Parathyroid adenoma (tissue), 2 donors: ENCODE results near the gene CDH13.

ENCODE experiments used
- H2AFZ ChIP-seq: fragments of 300-600 bp; sonication (generic); one replicate; pipeline ENCODE4 v1.7.0; 2017; ENCODE audit warnings: antibody characterized with exemption, mild to moderate bottlenecking
- H3K27ac ChIP-seq: fragments of 300-600 bp; sonication (generic); one replicate; pipeline ENCODE4 v1.7.0; 2017
- H3K27me3 ChIP-seq: fragments of 300-600 bp; sonication (generic); one replicate; pipeline ENCODE4 v1.7.0; 2017; ENCODE audit warnings: low read length; ENCODE audit not compliant: control insufficient read depth, insufficient read depth
- H3K36me3 ChIP-seq: fragments of 300-600 bp; sonication (generic); one replicate; pipeline ENCODE4 v1.7.0; 2017; ENCODE audit warnings: low read length; ENCODE audit not compliant: control insufficient read depth, insufficient read depth
- H3K4me1 ChIP-seq: fragments of 300-600 bp; sonication (generic); one replicate; pipeline ENCODE4 v1.7.0; 2017; ENCODE audit warnings: control low read depth
- H3K4me2 ChIP-seq: fragments of 300-600 bp; sonication (generic); one replicate; pipeline ENCODE4 v1.7.0; 2017; ENCODE audit warnings: low read length
- H3K4me3 ChIP-seq: fragments of 300-600 bp; sonication (generic); one replicate; pipeline ENCODE4 v1.7.0; 2017; ENCODE audit warnings: low read depth, low read length
- H3K79me2 ChIP-seq: fragments of 300-600 bp; sonication (generic); one replicate; pipeline ENCODE4 v1.7.0; 2017; ENCODE audit warnings: control low read depth
- H3K9ac ChIP-seq: fragments of 300-600 bp; sonication (generic); one replicate; pipeline ENCODE4 v1.7.0; 2017; ENCODE audit warnings: mild to moderate bottlenecking
- H3K9me3 ChIP-seq: fragments of 300-600 bp; sonication (generic); one replicate; pipeline ENCODE4 v1.7.0; 2017; ENCODE audit warnings: low read length; ENCODE audit not compliant: control insufficient read depth
- TF ChIP-seq, protein P1 (sequence below): fragments of 300-600 bp; sonication (generic); IDR thresholded peaks from one replicate; pipeline ENCODE4 v1.7.0; 2017; ENCODE audit warnings: antibody characterized with exemption, mild to moderate bottlenecking
- donor health status: primary hyperparathyroidism.

CDH13 gene

GRCh38 chr16:83113811-83114210 is 487.0 kb downstream of the CDH13 start:
- H3K4me3 ChIP-seq: no peak overlapping the region
- no peak overlapping the region for H3K4me2 ChIP-seq
- no peak overlapping the region for H3K9ac ChIP-seq
- H3K4me1 ChIP-seq: no peaks in the 10 kb centered on the region
- no peak overlapping the region for H2AFZ ChIP-seq
- no peaks in the 10 kb centered on the region for H3K27me3 ChIP-seq
- H3K9me3 ChIP-seq: no peaks in the 10 kb centered on the region
- H3K79me2 ChIP-seq: no peaks in the 10 kb centered on the region
- no peaks in the 10 kb centered on the region for H3K36me3 ChIP-seq
- H3K27ac ChIP-seq: no peak overlapping the region
- TF ChIP-seq, protein P1, sequence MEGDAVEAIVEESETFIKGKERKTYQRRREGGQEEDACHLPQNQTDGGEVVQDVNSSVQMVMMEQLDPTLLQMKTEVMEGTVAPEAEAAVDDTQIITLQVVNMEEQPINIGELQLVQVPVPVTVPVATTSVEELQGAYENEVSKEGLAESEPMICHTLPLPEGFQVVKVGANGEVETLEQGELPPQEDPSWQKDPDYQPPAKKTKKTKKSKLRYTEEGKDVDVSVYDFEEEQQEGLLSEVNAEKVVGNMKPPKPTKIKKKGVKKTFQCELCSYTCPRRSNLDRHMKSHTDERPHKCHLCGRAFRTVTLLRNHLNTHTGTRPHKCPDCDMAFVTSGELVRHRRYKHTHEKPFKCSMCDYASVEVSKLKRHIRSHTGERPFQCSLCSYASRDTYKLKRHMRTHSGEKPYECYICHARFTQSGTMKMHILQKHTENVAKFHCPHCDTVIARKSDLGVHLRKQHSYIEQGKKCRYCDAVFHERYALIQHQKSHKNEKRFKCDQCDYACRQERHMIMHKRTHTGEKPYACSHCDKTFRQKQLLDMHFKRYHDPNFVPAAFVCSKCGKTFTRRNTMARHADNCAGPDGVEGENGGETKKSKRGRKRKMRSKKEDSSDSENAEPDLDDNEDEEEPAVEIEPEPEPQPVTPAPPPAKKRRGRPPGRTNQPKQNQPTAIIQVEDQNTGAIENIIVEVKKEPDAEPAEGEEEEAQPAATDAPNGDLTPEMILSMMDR: no peak

DNA sequence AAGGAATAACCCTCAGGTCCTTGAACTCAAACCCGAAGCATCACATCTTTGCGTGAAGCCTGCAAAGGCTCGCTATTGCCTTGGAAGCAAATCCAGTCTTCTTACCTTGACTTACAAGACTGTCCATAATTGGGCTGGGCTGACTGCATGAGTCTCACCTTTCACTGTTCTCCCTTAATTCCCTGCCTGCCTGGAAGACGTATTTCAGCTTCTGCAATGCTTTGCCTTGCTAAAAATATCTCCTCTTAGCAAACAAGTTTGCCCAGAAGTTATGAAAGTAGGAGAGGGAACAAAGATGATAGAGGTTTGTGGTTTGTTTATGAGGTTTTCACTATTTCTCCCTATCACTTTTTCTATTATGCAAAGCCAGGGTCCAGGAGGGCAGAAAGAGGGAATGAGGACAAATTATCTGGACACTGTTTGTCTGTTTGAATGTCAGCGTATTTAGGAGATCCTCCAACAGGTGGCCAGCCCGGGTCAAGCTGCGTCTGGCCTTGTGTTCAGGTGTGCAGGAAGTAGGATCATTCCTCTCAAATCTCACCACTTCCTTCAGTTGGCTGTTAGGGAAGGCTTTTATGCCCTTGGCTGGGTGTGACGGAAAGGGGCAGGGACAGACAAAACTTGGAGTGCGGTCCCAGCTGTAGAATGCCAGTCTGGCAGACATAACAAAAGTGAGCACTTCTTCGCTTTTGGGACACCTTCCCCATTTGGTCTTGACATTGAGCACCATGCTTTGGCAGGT is 488.9 kb downstream of the CDH13 start:
- H3K4me1 ChIP-seq: no peaks in the 10 kb centered on the region
- no peak overlapping the region for H3K4me2 ChIP-seq
- no peak overlapping the region for H3K4me3 ChIP-seq
- no peak overlapping the region for H2AFZ ChIP-seq
- no peaks in the 10 kb centered on the region for H3K79me2 ChIP-seq
- no peak overlapping the region for H3K9ac ChIP-seq
- H3K27me3 ChIP-seq: no peaks in the 10 kb centered on the region
- TF ChIP-seq, protein P1: no peak
- no peak overlapping the region for H3K27ac ChIP-seq
- H3K9me3 ChIP-seq: no peaks in the 10 kb centered on the region
- H3K36me3 ChIP-seq: no peaks in the 10 kb centered on the region

DNA sequence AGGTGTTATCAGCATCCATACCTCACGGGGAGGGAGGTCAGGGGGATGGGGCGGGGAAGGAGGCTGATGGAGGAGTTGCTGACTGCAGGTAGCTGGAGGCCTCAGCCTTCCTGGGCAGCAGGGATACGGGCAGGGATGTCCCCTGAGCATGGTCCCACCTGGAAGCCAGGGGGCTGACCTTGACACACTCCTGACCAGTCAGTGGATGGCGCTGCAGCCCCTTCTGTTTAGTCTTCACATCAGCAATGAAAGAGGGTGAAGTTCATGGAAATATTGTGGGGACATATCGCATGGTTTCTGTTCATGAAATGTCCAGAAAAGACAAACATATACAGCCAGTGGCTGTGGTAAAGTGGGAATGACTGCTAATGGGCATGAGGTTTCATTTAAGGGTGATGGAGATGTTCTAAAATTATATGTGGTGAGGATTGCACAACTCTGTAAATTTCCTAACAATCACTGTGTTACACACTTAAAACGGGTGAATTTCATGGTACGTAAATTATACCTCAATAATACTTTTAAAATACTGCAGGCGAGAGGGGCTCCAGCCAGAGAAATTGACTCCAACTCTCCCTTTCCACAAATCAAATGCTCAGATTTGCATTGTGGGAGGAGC is 489.6 kb downstream of the CDH13 start:
- Histone ChIP-seq H2AFZ (no peak overlapping the region), H3K4me3 (no peak overlapping the region), H3K36me3 (no peaks in the 10 kb centered on the region), H3K9ac (no peak overlapping the region), H3K79me2 (no peaks in the 10 kb centered on the region), H3K9me3 (no peaks in the 10 kb centered on the region), H3K27me3 (no peaks in the 10 kb centered on the region), H3K4me2 (no peak overlapping the region), H3K4me1 (no peaks in the 10 kb centered on the region), H3K27ac (no peak overlapping the region)
- TF ChIP-seq, protein P1: no peak

- Histone ChIP-seq H3K9ac (no peak overlapping the region), H2AFZ (no peak overlapping the region), H3K79me2 (no peaks in the 10 kb centered on the region), H3K36me3 (no peaks in the 10 kb centered on the region), H3K9me3 (no peaks in the 10 kb centered on the region), H3K4me2 (no peak overlapping the region), H3K27me3 (no peaks in the 10 kb centered on the region), H3K4me3 (no peak overlapping the region), H3K4me1 (no peaks in the 10 kb centered on the region), H3K27ac (no peak overlapping the region)
- TF ChIP-seq, protein P1: no peak
Measured at GRCh38 chr16:83117810-83118209, 491.0 kb downstream of the CDH13 start.

DNA sequence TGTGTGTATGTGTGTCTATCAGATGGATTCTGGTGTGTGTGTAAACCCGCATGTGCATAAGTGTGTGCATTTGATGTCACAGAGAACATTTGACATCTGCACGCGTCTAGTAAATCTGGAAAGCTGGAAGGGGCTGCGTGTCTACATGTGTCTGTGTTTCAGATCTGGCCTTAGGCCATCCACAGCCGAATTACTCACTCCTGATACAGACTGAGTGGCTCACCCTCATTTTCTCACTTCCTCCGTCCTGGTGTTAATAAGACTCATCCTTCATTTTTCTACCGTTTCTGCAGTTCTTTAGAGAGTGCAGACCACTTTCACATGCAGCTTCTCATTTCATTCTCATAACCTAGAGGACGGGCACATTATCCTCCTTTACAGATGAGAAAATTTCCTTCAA is 491.6 kb downstream of the CDH13 start:
- H3K79me2 ChIP-seq: no peaks in the 10 kb centered on the region
- no peak overlapping the region for H3K9ac ChIP-seq
- TF ChIP-seq, protein P1: no peak
- no peak overlapping the region for H3K27ac ChIP-seq
- no peak overlapping the region for H2AFZ ChIP-seq
- no peak overlapping the region for H3K4me3 ChIP-seq
- no peaks in the 10 kb centered on the region for H3K4me1 ChIP-seq
- H3K36me3 ChIP-seq: no peaks in the 10 kb centered on the region
- no peak overlapping the region for H3K4me2 ChIP-seq
- no peaks in the 10 kb centered on the region for H3K9me3 ChIP-seq
- H3K27me3 ChIP-seq: no peaks in the 10 kb centered on the region
